Sigmoid colon (tissue), 7 donors: Measurements from ENCODE around the gene SPANXD. TPM values are rescaled to one million over a fixed set of nuclear protein-coding genes. Genes with fewer than 3 reads are reported as not detected.
"Not testable (repeated sequence)": the region's sequence is repeated elsewhere in the genome, so short reads cannot be mapped to it uniquely, and the experiment has no call there.

ENCODE experiments used
- DNase-seq: peaks from one replicate; pipeline ENCODE4 v3.0.0-alpha.2; 2019
- H3K27ac ChIP-seq, 4 donors: fragments of 200-600 bp; sonication (generic); one replicate each; pipeline ENCODE4 v1.5.1; 2016 to 2019; ENCODE audit warnings: mild to moderate bottlenecking in 1 of 4
- H3K27me3 ChIP-seq, 3 donors: fragments of 200-600 bp; sonication (generic); one replicate each; pipeline ENCODE4 v1.5.1; 2019; ENCODE audit warnings: mild to moderate bottlenecking in 1 of 3
- H3K36me3 ChIP-seq, 4 donors: fragments of 200-600 bp; sonication (generic); one replicate each; pipeline ENCODE4 v1.5.1; 2016 to 2019
- H3K4me1 ChIP-seq, 4 donors: fragments of 200-600 bp; sonication (generic); one replicate each; pipeline ENCODE4 v1.5.1; 2017 to 2019
- H3K4me3 ChIP-seq, 4 donors: fragments of 200-600 bp; sonication (generic); one replicate each; pipeline ENCODE4 v1.5.1; 2017 to 2019; ENCODE audit warnings: mild to moderate bottlenecking in 2 of 4, moderate library complexity in 1 of 4
- H3K9me3 ChIP-seq, 4 donors: fragments of 200-600 bp in 3 of 4; sonication (generic) in 3 of 4; one replicate each; pipeline versions ENCODE4 v1.5.1 to v1.6.1; 2013 to 2019
- CTCF ChIP-seq, 4 experiments: fragments of 450-650 bp in 3 of 4; fragments of 200-600 bp in 1 of 4; IDR thresholded peaks; one replicate each; pipeline ENCODE4 v1.5.1; 2016 to 2019; ENCODE audit warnings: antibody characterized with exemption in 4 of 4, mild to moderate bottlenecking in 3 of 4, moderate library complexity in 2 of 4
- EP300 ChIP-seq, 4 donors: sonication (generic); formaldehyde crosslinking; IDR thresholded peaks; one replicate each; pipeline ENCODE4 v1.6.1; 2017; ENCODE audit warnings: antibody characterized with exemption in 4 of 4
- POLR2A ChIP-seq, 2 donors: fragments of 450-650 bp; IDR thresholded peaks; one replicate each; pipeline ENCODE4 v1.6.1; 2016; ENCODE audit warnings: antibody characterized with exemption in 2 of 2, mild to moderate bottlenecking in 2 of 2, moderate library complexity in 2 of 2
- POLR2AphosphoS5 ChIP-seq, 4 donors: sonication (generic); formaldehyde crosslinking; IDR thresholded peaks; one replicate each; pipeline ENCODE4 v1.6.1; 2017; ENCODE audit warnings: antibody characterized with exemption in 4 of 4
- WGBS, 2 donors: extraction: QIAGEN DNeasy Blood & Tissue Kit; methylation state at CpG; one replicate each; pipeline ENCODE4 v1.1.7; 2013; 5-methylcytosine and 5-hydroxymethylcytosine counted together
- intact Hi-C: fragments of 100-400 bp; cut with DNase I; formaldehyde crosslinking; loops from one replicate; pipeline ENCODE4 v1.15.1; 2023
- polyA plus RNA-seq, 3 donors: library from polyadenylated mRNA; stranded (reverse); fragments of 200-250 nt; gene quantifications; one replicate each; pipeline ENCODE4 v1.2.3, GENCODE V29; 2013
- total RNA-seq, 4 donors: library from RNA; depleted of rRNA; stranded (reverse); fragments of >200 nt; gene quantifications; one replicate each; pipeline ENCODE4 v1.1.0, GENCODE V29; 2016
- donor health status: healthy with polysubstance abuse.
- donor health status: Bipolar disorder and iron deficiency.
- donor health status: healthy.

The SPANXD gene, protein sequence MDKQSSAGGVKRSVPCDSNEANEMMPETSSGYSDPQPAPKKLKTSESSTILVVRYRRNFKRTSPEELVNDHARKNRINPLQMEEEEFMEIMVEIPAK
- not detected for total RNA-seq
- not detected for polyA plus RNA-seq

- H3K27ac ChIP-seq, DNase-seq, intact Hi-C loops, H3K27me3 ChIP-seq, H3K36me3 ChIP-seq, H3K9me3 ChIP-seq, H3K4me1 ChIP-seq, H3K4me3 ChIP-seq: not testable (repeated sequence)
- WGBS, 2 donors: no CpG with 5 or more reads among the region's 8 CpGs
Observed at GRCh38 chrX:141698639-141699038, at the start of gene SPANXD. SPANXD (minus strand) TSS chrX:141698739; CDS start chrX:141698405, 334 bp downstream.

- no peak for DNase-seq
- H3K4me1 ChIP-seq: no peaks in the 10 kb centered on the region
- H3K9me3 ChIP-seq: no peaks in the 10 kb centered on the region
- no peak overlapping the region for H3K4me3 ChIP-seq
- TF ChIP-seq EP300 (IDR thresholded peaks at IDR 0.05): no peak
- no peak for TF ChIP-seq POLR2A (IDR thresholded peaks at IDR 0.05)
- no peak for TF ChIP-seq POLR2AphosphoS5 (IDR thresholded peaks at IDR 0.05)
- TF ChIP-seq CTCF (IDR thresholded peaks at IDR 0.05): no peak
- 59 to 82% methylated on average over 3 of the region's 3 CpGs for WGBS, 2 donors
- no peak overlapping the region for H3K27ac ChIP-seq
- intact Hi-C loops: no loop called here
- H3K27me3 ChIP-seq: no peaks in the 10 kb centered on the region
- no peaks in the 10 kb centered on the region for H3K36me3 ChIP-seq
Observed at GRCh38 chrX:141742666-141743065, 44.1 kb upstream of the SPANXD start.

GRCh38 chrX:141736656-141737055 lies 38.1 kb upstream of the SPANXD start:
- H3K4me1 ChIP-seq: no peaks in the 10 kb centered on the region
- intact Hi-C loops: no loop called here
- no peaks in the 10 kb centered on the region for H3K27me3 ChIP-seq
- DNase-seq: no peak
- H3K36me3 ChIP-seq: no peaks in the 10 kb centered on the region
- H3K9me3 ChIP-seq: no peaks in the 10 kb centered on the region
- no peak overlapping the region for H3K27ac ChIP-seq
- no peak for TF ChIP-seq POLR2AphosphoS5 (IDR thresholded peaks at IDR 0.05)
- TF ChIP-seq CTCF (IDR thresholded peaks at IDR 0.05): no peak
- no peak for TF ChIP-seq POLR2A (IDR thresholded peaks at IDR 0.05)
- TF ChIP-seq EP300 (IDR thresholded peaks at IDR 0.05): no peak
- WGBS, 2 donors: 84 to 85% methylated on average over 3 of the region's 3 CpGs
- no peak overlapping the region for H3K4me3 ChIP-seq

DNA sequence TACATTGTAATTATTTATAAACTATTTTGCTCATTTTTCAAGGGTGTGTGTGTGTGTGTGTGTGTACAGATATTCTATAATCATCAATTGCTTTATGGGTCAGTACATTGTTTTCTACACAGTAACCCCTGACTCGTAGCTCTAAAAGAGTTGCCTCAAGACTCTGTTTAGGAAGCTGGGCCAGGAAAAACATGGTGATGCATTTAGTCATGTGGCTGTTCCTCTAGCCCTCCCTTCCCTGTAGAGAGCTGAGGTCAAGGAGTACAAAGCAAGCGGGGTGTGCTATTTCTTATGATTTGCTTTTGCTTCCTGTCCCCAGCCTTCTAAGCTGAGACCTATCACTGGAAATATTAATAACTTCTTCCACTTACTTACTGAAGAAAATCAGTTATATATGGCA lies 34.8 kb upstream of the SPANXD start:
- H3K27me3 ChIP-seq: no peaks in the 10 kb centered on the region
- no peak overlapping the region for H3K27ac ChIP-seq
- no peak overlapping the region for H3K4me3 ChIP-seq
- no peaks in the 10 kb centered on the region for H3K9me3 ChIP-seq
- WGBS, 2 donors: 43% methylated on average over 2 of the region's 2 CpGs
- no peak for DNase-seq
- no peaks in the 10 kb centered on the region for H3K36me3 ChIP-seq
- TF ChIP-seq POLR2A (IDR thresholded peaks at IDR 0.05) (no peak), CTCF (IDR thresholded peaks at IDR 0.05) (no peak)
- no peaks in the 10 kb centered on the region for H3K4me1 ChIP-seq
- intact Hi-C loops: no loop called here

DNA sequence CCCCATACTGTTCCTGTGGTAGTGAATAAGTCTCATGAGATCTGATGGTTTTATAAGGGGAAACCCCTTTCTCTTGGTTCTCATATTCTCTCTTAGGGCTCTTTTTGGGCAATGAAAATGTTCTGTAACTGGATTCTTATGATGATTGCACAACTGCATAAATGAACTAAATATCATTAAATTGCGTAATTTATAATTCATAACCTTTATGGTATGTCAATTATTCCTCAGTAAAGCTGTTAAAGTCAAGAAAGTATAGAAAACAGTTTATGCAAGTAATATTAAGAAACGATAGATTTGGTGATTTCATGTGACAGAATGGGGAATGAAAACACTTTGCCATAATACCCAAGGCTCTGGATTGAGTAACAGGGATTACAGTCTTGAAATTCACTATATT lies 33.5 kb upstream of the SPANXD start:
- TF ChIP-seq CTCF (IDR thresholded peaks at IDR 0.05): no peak
- no peak for TF ChIP-seq EP300 (IDR thresholded peaks at IDR 0.05)
- TF ChIP-seq POLR2AphosphoS5 (IDR thresholded peaks at IDR 0.05): no peak
- no peak for TF ChIP-seq POLR2A (IDR thresholded peaks at IDR 0.05)
- Histone ChIP-seq H3K4me1 (no peaks in the 10 kb centered on the region), H3K4me3 (no peak overlapping the region), H3K9me3 (no peaks in the 10 kb centered on the region), H3K36me3 (no peaks in the 10 kb centered on the region), H3K27ac (no peak overlapping the region), H3K27me3 (no peaks in the 10 kb centered on the region)
- WGBS, 2 donors: 76 to 87% methylated on average over 2 of the region's 2 CpGs
- intact Hi-C loops: no loop called here
- no peak for DNase-seq
